GM12801 (cell line): Measurements from ENCODE around the gene GRIA3.

Experiments used
- CTCF ChIP-seq: IDR thresholded peaks from one replicate; pipeline ENCODE4 v1.5.1; 2011; ENCODE audit warnings: control low read depth; ENCODE audit not compliant: insufficient read length; ENCODE audit errors: extremely low read depth

Gene GRIA3

GRCh38 chrX:123267220-123267619 lies 83.1 kb downstream of the GRIA3 start:
- no peak for TF ChIP-seq CTCF

GRCh38 chrX:123271902-123272301 lies 87.8 kb downstream of the GRIA3 start:
- TF ChIP-seq CTCF, result no peak

- no peak for TF ChIP-seq CTCF
Measured at GRCh38 chrX:123272630-123273029, 88.6 kb downstream of the GRIA3 start.

- no peak for TF ChIP-seq CTCF
Measured at GRCh38 chrX:123274796-123275195, 90.7 kb downstream of the GRIA3 start.

GRCh38 chrX:123277347-123277746 lies 93.3 kb downstream of the GRIA3 start:
- no peak for TF ChIP-seq CTCF

- TF ChIP-seq CTCF, result no peak
Measured at GRCh38 chrX:123277821-123278220, 93.7 kb downstream of the GRIA3 start.

- no peak for TF ChIP-seq CTCF
Measured at GRCh38 chrX:123282241-123282640, 98.2 kb downstream of the GRIA3 start.

- TF ChIP-seq CTCF, result no peak
Measured at GRCh38 chrX:123291623-123292022, 107.5 kb downstream of the GRIA3 start.
